Fibroblast of lung (primary cell): ENCODE measurements around the gene C17orf107. TPM values are rescaled to one million over a fixed set of nuclear protein-coding genes. Genes with fewer than 3 reads are reported as not detected.

Experiments used
- DNase-seq, 2 donors: peaks; one replicate each; pipeline versions ENCODE4 v3.0.0 to v3.0.0-alpha.2; 2010; ENCODE audit warnings: low read depth in 2 of 2
- H2AFZ ChIP-seq: 2 replicates; pipeline ENCODE4 v1.5.1; 2012; ENCODE audit warnings: low read length, control low read depth, inconsistent platforms
- H3K27ac ChIP-seq: 2 replicates; pipeline ENCODE4 v1.5.1; 2011; ENCODE audit warnings: low read length, control low read depth; ENCODE audit not compliant: insufficient read depth
- H3K27me3 ChIP-seq: 2 replicates; pipeline ENCODE4 v1.5.1; 2011; ENCODE audit warnings: mild to moderate bottlenecking, low read length; ENCODE audit not compliant: control insufficient read depth, insufficient read depth
- H3K36me3 ChIP-seq: 2 replicates; pipeline ENCODE4 v1.5.1; 2011; ENCODE audit warnings: low read length; ENCODE audit not compliant: control insufficient read depth, insufficient read depth
- H3K4me1 ChIP-seq: 2 replicates; pipeline ENCODE4 v1.5.1; 2011; ENCODE audit warnings: low read length; ENCODE audit not compliant: control insufficient read depth, insufficient read depth; ENCODE audit errors: extremely low read depth
- H3K4me2 ChIP-seq: 2 replicates; pipeline ENCODE4 v1.5.1; 2011; ENCODE audit warnings: low read length, control low read depth; ENCODE audit not compliant: insufficient read depth; ENCODE audit errors: extremely low read depth
- H3K4me3 ChIP-seq, 4 experiments: fragments of 200-600 bp in 1 of 4; sonication (generic) in 1 of 4; replicated peaks in 1 of 4; 2 replicates each; pipeline ENCODE4 v1.5.1; 2011 to 2016; ENCODE audit warnings: low read length in 4 of 4, low read depth in 3 of 4, mild to moderate bottlenecking in 3 of 4, control low read depth in 2 of 4, inconsistent platforms in 1 of 4, mixed read lengths in 1 of 4; ENCODE audit not compliant: insufficient read depth in 1 of 4; ENCODE audit errors: control extremely low read depth in 1 of 4
- H3K79me2 ChIP-seq: 2 replicates; pipeline ENCODE4 v1.5.1; 2012; ENCODE audit warnings: mild to moderate bottlenecking, low read length, inconsistent platforms; ENCODE audit not compliant: control insufficient read depth, insufficient read depth
- H3K9ac ChIP-seq: 2 replicates; pipeline ENCODE4 v1.5.1; 2011; ENCODE audit warnings: mild to moderate bottlenecking, low read length, control low read depth; ENCODE audit not compliant: insufficient read depth
- H3K9me3 ChIP-seq: 2 replicates; pipeline ENCODE4 v1.5.1; 2012; ENCODE audit warnings: low read depth, low read length; ENCODE audit not compliant: control insufficient read depth, insufficient read depth
- H4K20me1 ChIP-seq: 2 replicates; pipeline ENCODE4 v1.5.1; 2011; ENCODE audit warnings: low read length; ENCODE audit not compliant: control insufficient read depth, insufficient read depth; ENCODE audit errors: extremely low read depth
- EZH2 ChIP-seq: IDR thresholded peaks from 2 replicates; pipeline ENCODE4 v1.5.1; 2012; ENCODE audit warnings: low read length, control low read depth, mild to moderate bottlenecking; ENCODE audit errors: missing control alignments
- polyA plus RNA-seq, 2 donors: library from polyadenylated mRNA; depleted of rRNA in 1 of 2; stranded (reverse) in 1 of 2; unstranded in 1 of 2; fragments of >200 nt; gene quantifications; 2 replicates each; pipeline ENCODE4 v1.2.1, GENCODE V29; 2011 to 2012; ENCODE audit warnings: missing spikeins in 1 of 2
- total RNA-seq: library from RNA; depleted of rRNA; stranded (reverse); fragments of >200 nt; gene quantifications from 2 replicates; pipeline ENCODE4 v1.2.1, GENCODE V29; 2014
- TF ChIP-seq, protein P1 (sequence below), 2 donors: IDR thresholded peaks in 1 of 2; conservative IDR thresholded peaks in 1 of 2; 1 replicate in 1 of 2; 2 replicates in 1 of 2; pipeline ENCODE4 v1.5.1; 2011 to 2012; ENCODE audit warnings: low read length in 2 of 2, control low read depth in 1 of 2, inconsistent platforms in 1 of 2, low read depth in 1 of 2, mild to moderate bottlenecking in 1 of 2

The C17orf107 gene
- total and polyA plus RNA-seq, 2 donors (not counting 1 experiment from before 2014, with no cell fraction given), result 0.67 to 1.8 TPM

GRCh38 chr17:4892499-4893221 is 6.7 kb upstream of the C17orf107 start:
- no peaks in the 10 kb centered on the region for H3K79me2 ChIP-seq
- H3K9me3 ChIP-seq, result no peaks in the 10 kb centered on the region
- no peaks in the 10 kb centered on the region for H4K20me1 ChIP-seq
- H3K27ac ChIP-seq, result no peak overlapping the region
- peaks cover 35% of the 10 kb centered on the region for H3K36me3 ChIP-seq
- TF ChIP-seq, protein P1, sequence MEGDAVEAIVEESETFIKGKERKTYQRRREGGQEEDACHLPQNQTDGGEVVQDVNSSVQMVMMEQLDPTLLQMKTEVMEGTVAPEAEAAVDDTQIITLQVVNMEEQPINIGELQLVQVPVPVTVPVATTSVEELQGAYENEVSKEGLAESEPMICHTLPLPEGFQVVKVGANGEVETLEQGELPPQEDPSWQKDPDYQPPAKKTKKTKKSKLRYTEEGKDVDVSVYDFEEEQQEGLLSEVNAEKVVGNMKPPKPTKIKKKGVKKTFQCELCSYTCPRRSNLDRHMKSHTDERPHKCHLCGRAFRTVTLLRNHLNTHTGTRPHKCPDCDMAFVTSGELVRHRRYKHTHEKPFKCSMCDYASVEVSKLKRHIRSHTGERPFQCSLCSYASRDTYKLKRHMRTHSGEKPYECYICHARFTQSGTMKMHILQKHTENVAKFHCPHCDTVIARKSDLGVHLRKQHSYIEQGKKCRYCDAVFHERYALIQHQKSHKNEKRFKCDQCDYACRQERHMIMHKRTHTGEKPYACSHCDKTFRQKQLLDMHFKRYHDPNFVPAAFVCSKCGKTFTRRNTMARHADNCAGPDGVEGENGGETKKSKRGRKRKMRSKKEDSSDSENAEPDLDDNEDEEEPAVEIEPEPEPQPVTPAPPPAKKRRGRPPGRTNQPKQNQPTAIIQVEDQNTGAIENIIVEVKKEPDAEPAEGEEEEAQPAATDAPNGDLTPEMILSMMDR (conservative IDR thresholded peaks at IDR 0.05 in 1 of 2, IDR thresholded peaks at IDR 0.05 in 1 of 2; ENCODE audit: low read depth in 1 of 2, low read length in 2 of 2), result no peak
- TF ChIP-seq EZH2, result no peak
- DNase-seq, result no peak
- H2AFZ ChIP-seq, result no peak overlapping the region
- H3K4me3 ChIP-seq, result no peak overlapping the region
- H3K27me3 ChIP-seq, result no peaks in the 10 kb centered on the region
- H3K4me2 ChIP-seq, result no peak overlapping the region
- H3K9ac ChIP-seq, result no peak overlapping the region
- no peaks in the 10 kb centered on the region for H3K4me1 ChIP-seq

DNA sequence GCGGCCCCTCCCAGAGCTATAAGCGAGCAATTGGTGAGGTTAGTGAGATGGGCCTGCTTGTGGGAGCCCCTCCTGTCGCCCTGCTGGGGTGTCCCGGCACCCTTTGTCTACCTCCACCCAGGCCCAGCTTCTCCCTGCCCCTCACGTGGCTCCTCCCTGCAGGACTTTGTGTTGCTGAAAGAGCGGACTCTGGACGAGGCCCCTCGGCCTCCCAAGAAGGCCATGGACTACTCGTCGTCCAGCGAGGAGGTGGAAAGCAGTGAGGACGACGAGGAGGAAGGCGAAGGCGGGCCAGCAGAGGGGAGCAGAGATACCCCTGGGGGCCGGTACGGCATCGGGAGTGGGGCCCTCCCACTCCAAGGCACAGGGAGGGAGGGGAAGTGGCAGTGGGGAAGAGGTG is 6.1 kb upstream of the C17orf107 start:
- H3K4me3 ChIP-seq, result no peak overlapping the region
- H3K36me3 ChIP-seq, result peaks cover 34% of the 10 kb centered on the region
- no peak for DNase-seq
- no peak overlapping the region for H3K9ac ChIP-seq
- no peaks in the 10 kb centered on the region for H3K4me1 ChIP-seq
- H3K27ac ChIP-seq, result no peak overlapping the region
- H3K79me2 ChIP-seq, result no peaks in the 10 kb centered on the region
- no peak for TF ChIP-seq EZH2
- TF ChIP-seq, protein P1 (conservative IDR thresholded peaks at IDR 0.05 in 1 of 2, IDR thresholded peaks at IDR 0.05 in 1 of 2; ENCODE audit: low read depth in 1 of 2, low read length in 2 of 2), result no peak
- no peak overlapping the region for H3K4me2 ChIP-seq
- H4K20me1 ChIP-seq, result no peaks in the 10 kb centered on the region
- no peaks in the 10 kb centered on the region for H3K9me3 ChIP-seq
- H3K27me3 ChIP-seq, result no peaks in the 10 kb centered on the region
- no peak overlapping the region for H2AFZ ChIP-seq

DNA sequence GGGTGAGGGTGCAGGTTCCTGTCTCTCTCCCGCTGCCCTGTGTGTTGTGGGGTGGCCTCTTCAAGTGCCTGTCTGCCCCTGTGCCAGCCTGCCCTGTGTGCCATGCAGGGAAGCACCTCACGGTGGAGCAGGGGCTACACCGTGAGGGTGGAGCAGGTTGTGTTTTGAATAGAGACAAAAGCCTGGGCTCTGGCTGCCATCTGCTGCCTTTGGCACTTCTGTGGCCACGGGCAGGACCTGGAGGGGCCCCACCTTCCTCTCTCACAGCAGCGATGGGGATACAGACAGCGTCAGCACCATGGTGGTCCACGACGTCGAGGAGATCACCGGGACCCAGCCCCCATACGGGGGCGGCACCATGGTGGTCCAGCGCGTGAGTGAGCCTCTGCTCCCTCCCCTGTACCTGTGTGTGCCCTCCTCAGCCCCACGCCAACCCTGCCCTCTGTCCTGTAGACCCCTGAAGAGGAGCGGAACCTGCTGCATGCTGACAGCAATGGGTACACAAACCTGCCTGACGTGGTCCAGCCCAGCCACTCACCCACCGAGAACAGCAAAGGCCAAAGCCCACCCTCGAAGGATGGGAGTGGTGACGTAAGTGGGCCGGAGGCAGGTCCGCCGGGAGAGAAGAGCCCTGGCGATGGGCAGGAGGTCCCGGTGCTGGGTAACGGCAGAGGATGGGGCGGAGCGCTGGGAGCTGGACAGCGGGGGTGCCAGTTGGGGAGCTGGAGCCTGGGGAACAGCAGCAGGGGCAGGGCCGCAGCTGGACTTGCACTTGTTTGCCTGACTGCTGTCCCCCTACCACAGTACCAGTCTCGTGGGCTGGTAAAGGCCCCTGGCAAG is 5.4 kb upstream of the C17orf107 start:
- Histone ChIP-seq H3K4me3 (no peak overlapping the region), H3K27ac (no peak overlapping the region), H3K36me3 (peaks cover 33% of the 10 kb centered on the region), H3K4me2 (no peak overlapping the region), H4K20me1 (no peaks in the 10 kb centered on the region), H3K4me1 (no peaks in the 10 kb centered on the region), H3K9me3 (no peaks in the 10 kb centered on the region), H2AFZ (no peak overlapping the region), H3K79me2 (no peaks in the 10 kb centered on the region), H3K27me3 (no peaks in the 10 kb centered on the region), H3K9ac (no peak overlapping the region)
- TF ChIP-seq, protein P1 (conservative IDR thresholded peaks at IDR 0.05 in 1 of 2, IDR thresholded peaks at IDR 0.05 in 1 of 2; ENCODE audit: low read depth in 1 of 2, low read length in 2 of 2), result no peak
- no peak for TF ChIP-seq EZH2
- DNase-seq, result no peak
